GM18505 (cell line): ENCODE measurements around the gene NAMPT.
"Not testable (repeated sequence)": the region's sequence is repeated elsewhere in the genome, so short reads cannot be mapped to it uniquely, and the experiment has no call there.

Experiments
- ATAC-seq: cut with Tn5 transposase; IDR thresholded peaks from one replicate; pipeline ENCODE4 v1.9.1; 2021; ENCODE audit not compliant: unreplicated experiment
- POLR2A ChIP-seq: IDR thresholded peaks from 4 replicates; pipeline ENCODE4 v1.6.1; 2011; ENCODE audit warnings: borderline replicate concordance; ENCODE audit not compliant: insufficient read depth, insufficient read length; ENCODE audit errors: extremely low read depth

NAMPT gene

DNA sequence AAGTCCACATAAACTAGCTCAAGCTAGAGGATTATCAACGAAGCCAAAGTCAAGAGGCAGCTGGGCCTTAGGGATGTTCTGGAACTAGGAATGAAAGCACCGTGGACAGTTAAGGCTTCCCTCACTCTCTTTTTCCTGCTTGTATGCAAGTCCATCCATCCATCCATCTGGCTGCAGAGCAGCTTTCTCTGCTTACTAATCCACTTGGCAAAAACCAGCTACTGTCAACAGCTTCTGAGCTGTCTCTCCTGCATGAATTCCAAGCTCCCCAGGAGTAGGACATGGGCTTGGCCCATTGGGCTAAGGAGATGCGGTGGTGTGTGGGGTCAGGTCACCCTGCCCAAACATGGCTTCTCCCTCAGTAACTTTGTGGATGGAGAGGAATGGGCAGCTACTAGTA, 66.2 kb downstream of the NAMPT start:
- no peak for ATAC-seq
- no peak for TF ChIP-seq POLR2A

DNA sequence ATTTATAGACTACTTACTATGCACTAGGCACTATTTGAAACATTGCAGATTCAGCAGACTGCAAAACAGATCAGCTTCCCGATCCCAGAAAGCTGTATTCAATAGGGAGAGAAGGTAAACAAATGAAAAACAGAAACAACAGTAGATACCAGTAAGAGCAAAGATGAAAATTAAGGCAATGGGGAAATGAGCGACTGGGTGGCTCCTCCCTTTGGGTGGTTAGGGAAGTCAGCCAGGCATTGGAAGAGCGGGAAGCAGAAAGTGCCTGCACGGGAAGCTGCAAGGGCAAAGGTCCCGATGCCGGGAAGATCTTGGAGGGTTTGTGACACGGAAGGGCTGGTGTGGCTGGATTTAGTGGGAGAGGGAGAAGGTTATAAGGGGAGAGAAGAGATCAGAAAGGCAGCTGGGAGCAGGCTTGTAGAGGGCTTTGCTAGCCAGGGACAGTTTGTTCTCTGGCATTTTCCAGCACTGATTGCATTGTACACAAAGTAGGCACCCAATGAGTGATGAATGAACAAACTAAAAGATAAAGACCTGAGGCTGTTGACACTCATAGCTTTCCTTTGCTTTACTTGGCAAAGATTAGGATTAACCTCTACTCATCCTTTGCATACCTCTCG, 67.8 kb downstream of the NAMPT start:
- TF ChIP-seq POLR2A: no peak
- no peak for ATAC-seq

DNA sequence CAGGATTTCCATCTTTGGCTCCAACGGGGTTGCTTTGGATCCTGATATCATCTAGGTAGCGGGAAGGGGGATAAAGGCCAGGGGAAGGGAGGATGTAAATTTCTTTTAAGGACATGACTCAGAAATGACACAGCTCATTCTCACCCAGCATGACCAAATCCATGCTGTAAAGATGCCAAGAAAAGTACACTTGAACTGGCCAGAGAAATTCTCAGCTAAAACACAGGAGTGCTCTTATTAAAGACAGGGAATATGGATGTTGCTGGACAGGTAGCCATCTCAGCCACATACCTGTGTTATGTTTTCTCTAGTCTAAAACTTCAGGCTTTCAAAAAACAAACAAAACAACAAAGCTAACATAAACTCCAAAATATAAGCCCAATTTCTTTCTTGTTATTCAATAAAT, 68.3 kb downstream of the NAMPT start:
- no peak for TF ChIP-seq POLR2A
- ATAC-seq: no peak

DNA sequence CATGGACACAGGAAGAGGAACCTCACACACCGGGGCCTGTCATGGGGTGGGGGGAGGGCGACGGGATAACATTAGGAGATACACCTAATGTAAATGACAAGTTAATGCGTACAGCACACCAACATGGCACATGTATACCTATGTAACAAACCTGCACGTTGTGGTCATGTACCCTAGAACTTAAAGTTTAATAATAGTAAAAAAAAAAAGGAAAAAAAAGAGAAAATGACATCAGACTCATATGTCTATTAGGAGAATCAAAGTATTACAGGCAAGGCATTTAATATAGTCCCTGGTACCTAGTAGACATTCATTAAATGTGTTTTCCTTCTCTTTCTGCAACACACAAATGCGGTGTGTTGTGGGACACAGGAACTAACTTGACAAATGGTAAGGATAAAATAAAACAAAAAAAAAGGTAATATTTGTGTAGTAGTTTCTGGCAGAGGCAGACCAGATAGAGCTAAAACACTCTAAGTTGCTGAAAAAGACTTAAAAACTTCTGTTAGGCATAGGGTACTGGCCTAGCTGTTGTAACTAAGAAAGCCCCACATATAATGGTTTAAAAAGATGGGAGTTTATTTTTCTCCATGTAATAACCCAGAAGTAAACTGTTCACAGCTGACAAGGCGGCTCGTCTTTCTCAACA, 68.8 kb downstream of the NAMPT start:
- ATAC-seq: no peak

DNA sequence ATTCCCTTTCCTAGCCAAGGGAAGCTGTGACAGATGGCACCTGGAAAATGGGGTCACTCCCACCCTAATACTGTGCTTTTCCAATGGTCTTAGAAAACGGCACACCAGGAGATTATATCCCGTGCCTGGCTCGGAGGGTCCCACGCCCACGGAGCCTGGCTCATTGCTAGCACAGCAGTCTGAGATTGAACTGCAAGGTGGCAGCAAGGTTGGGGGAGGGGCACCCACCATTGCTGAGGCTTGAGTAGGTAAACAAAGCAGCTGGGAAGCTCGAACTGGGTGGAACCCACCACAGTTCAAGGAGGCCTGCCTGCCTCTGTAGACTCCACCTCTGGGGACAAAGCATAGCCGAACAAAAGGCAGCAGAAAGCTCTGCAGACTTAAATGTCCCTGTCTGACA, 75.8 kb downstream of the NAMPT start:
- ATAC-seq: not testable (repeated sequence)

More for the DNA sequence above, 68.8 kb downstream of the NAMPT start:
- no peak for TF ChIP-seq POLR2A

DNA sequence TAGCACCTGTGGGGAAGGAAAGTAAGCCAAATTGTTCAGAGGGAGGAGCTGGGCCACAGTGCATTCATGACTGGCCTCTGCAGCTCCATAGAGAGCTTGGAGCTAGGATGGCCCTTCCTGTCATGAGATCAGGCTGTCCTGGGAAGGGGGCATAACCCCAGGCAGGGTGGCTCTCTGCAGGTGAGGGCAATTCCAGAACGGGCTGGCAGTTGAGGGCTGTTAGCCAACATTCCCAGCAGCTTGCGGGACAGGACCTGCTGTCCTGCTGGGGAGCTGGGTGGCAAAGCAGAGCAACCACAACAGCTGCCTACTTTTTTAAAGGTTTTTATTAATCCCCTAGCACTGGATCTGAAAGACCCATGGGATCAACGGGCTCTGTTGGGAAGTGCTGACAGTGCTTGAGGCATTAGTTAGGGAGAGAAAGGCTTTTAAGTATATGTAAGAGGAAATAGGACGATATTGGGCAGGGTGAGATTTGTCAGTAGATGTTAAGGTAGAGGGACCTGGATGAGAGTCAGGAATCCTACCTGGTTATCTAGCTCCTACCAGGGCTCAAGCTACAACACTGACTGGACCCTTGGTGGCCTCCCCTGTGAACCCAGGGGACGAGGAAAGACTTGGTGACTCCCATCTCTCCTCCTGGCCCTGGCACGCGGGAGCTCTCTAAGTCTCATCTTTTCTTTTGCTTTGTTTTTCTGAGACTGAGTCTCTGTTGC, 77.8 kb downstream of the NAMPT start:
- ATAC-seq: no peak
- TF ChIP-seq POLR2A: no peak

DNA sequence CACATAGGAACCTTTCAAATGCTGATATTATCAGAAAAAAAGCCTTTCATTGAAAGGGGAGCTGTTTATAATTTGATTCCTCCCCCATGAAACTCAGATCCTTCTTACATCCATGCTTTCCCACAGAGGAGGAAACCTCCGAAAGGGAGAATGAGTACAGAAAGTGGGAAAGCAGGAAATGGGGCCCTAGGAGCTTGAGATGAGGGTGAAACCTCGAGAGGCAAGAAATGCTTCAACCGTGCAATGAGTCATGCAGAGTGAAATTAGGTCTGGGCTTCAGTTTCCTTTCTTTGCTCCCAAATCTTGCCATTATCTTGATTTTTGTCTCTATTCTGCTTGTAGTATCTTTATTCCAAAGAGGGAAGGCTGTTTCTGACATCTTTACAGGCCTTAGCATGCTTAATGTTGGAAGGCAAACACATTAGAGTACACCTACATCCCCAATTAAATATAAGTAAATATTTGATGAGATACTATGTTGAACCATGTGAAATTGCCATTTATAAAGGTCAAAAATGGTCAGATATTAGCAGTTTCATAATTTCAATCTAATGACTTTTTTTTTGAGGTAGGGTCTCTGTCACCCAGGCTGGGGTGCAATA, 79.1 kb downstream of the NAMPT start:
- ATAC-seq: no peak
- no peak for TF ChIP-seq POLR2A

DNA sequence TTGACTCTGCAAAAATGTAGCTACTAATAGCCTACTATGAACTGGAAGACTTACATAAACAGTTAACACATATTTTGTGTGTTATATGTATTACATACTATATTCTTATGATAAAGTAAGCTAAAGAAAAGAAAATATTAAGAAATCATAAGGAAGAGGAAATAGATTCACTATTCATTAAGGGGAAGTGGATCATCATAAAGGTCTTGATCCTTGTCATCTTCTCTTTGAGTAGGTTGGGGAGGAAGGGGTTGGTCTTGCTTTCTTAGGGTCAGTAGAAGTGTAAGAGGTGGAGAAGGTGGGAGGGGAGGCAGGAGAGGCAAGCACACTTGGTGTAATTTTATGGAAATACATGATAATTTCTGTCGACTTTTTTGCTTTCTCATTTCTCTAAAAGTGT, 81.3 kb downstream of the NAMPT start:
- no peak for TF ChIP-seq POLR2A
- no peak for ATAC-seq

DNA sequence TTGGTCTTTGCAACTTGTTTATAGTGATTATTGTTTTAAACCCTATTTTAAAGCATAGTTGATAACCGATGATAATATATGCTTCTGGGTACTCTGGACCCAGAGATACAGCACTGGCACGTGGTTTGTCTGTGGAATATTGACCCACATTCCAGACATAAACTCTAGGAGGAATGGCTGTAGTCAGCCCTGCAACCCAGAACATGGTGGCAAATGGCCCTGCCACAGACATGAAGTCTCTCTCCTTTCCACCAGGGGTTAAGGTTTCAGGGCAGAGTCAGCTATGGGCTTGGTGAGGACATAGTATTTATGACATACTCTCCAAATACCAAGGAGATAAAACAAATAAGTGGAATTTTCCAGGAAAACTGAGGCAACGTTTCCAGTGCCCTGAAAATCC, 83.6 kb downstream of the NAMPT start:
- no peak for ATAC-seq

DNA sequence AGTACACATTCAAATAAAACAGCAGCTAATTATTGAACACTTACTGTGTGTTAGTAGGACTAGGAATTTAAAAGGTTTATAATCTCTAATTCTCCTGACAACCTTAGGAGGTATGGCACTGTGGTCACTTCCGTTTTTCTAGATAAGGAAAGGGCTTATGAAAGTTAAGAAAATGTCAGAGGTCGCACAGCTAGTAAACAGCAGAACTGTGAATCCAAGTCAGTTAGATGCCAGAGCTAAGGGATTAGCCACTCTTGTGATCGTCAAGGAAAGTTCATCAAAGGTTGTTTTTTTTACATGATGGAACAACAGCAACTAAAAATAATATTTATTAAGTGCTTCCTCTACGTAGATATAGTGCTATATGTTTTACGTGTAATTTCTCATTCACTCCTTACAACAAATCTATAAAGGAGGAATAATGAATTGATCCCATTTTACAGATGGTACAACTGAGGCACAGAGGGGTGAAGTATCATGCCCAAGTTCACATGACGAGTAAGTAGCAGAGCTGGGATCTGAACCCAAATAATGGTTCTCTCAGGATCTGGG, 84.9 kb downstream of the NAMPT start:
- ATAC-seq: no peak
- TF ChIP-seq POLR2A: no peak

More for the DNA sequence above, 83.6 kb downstream of the NAMPT start:
- no peak for TF ChIP-seq POLR2A

DNA sequence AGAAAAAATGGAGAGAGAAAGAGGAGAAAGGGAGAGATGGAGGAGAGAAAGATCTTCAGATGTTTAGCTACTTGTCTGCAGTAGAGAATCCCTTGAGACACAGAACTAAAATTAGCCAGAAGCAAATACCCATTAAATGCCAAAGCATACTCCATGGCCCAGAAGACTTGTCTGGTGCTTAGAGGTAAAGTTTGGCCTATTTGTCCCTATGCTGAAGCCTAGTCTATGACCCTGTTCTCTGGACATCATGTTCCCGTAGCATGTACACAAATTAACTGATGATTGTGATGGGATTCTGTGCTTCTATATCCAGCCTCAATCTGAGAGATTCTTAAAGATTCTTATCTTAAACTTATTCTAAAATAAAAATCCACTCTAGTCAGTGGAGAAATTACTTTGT, 85.8 kb downstream of the NAMPT start:
- ATAC-seq: no peak
- TF ChIP-seq POLR2A: no peak
